Endothelial cell of umbilical vein (primary cell): ENCODE results near the gene METTL24. TPM values are rescaled to one million over a fixed set of nuclear protein-coding genes. Genes with fewer than 3 reads are reported as not detected.

Experiments
- BruUV-seq: library from RNA; stranded (reverse); fragments of 400-500 nt; replicated peaks from 2 replicates; lab custom pipeline; 2021; lab: Mats Ljungman, UMichigan
- CTCF ChIA-PET: fragments of 300-600, 350-600 bp; sonication (Branson Sonifier 250); formaldehyde crosslinking; loops from one replicate; lab custom pipeline; 2021; ENCODE audit warnings: antibody characterized with exemption, inconsistent platforms; lab: Charles Lee
- POLR2A ChIA-PET: fragments of 300-600, 350-600 bp; sonication (Branson Sonifier 250); formaldehyde crosslinking; loops from one replicate; lab custom pipeline; 2021; ENCODE audit warnings: antibody characterized with exemption, inconsistent platforms; lab: Charles Lee
- DNase-seq: peaks from one replicate; pipeline ENCODE4 v3.0.0-alpha.2; 2011; ENCODE audit warnings: low read depth, low spot score
- FAIRE-seq: peaks from 2 replicates; lab custom pipeline; 2011; peaks lifted over from hg19 to GRCh38; lab: Jason Lieb, UNC
- H2AFZ ChIP-seq: 2 replicates; pipeline ENCODE4 v1.6.0; 2012; ENCODE audit warnings: low read depth, low read length, control low read depth, inconsistent platforms
- H3K27ac ChIP-seq: 2 replicates; pipeline ENCODE4 v1.5.1; 2011; ENCODE audit warnings: low read depth, mild to moderate bottlenecking, control low read depth, low read length, moderate library complexity; ENCODE audit not compliant: insufficient read depth
- H3K27me3 ChIP-seq, 2 experiments: 2 replicates each; pipeline versions ENCODE4 v1.6.0 to v1.6.1; 2011; ENCODE audit warnings: low read length in 2 of 2, mixed read lengths in 1 of 2; ENCODE audit not compliant: control insufficient read depth in 2 of 2, insufficient read depth in 2 of 2
- H3K36me3 ChIP-seq, 2 experiments: 2 replicates in 1 of 2; 3 replicates in 1 of 2; pipeline ENCODE4 v1.5.1; 2011; ENCODE audit warnings: low read length in 2 of 2, mild to moderate bottlenecking in 1 of 2, moderate library complexity in 1 of 2; ENCODE audit not compliant: control insufficient read depth in 2 of 2, insufficient read depth in 2 of 2; ENCODE audit errors: extremely low read depth in 1 of 2
- H3K4me1 ChIP-seq: 3 replicates; pipeline ENCODE4 v1.5.1; 2011; ENCODE audit warnings: mild to moderate bottlenecking, low read length; ENCODE audit not compliant: control insufficient read depth, insufficient read depth; ENCODE audit errors: extremely low read depth
- H3K4me2 ChIP-seq: 2 replicates; pipeline ENCODE4 v1.6.1; 2011; ENCODE audit warnings: low read length, control low read depth, mixed read lengths; ENCODE audit not compliant: insufficient read depth
- H3K4me3 ChIP-seq, 3 experiments: fragments of 200-600 bp in 1 of 3; sonication (generic), shearing (Covaris generic) in 1 of 3; replicated peaks in 1 of 3; 2 replicates each; pipeline ENCODE4 v1.5.1; 2011 to 2016; ENCODE audit warnings: control low read depth in 3 of 3, low read length in 3 of 3, mild to moderate bottlenecking in 2 of 3, inconsistent platforms in 1 of 3, low read depth in 1 of 3, moderate library complexity in 1 of 3; ENCODE audit not compliant: insufficient read depth in 1 of 3
- H3K79me2 ChIP-seq: 2 replicates; pipeline ENCODE4 v1.6.0; 2012; ENCODE audit warnings: low read length, inconsistent platforms; ENCODE audit not compliant: control insufficient read depth, insufficient read depth
- H3K9ac ChIP-seq: replicated peaks from 2 replicates; pipeline ENCODE3; 2011; ENCODE audit warnings: low read length, control low read depth; ENCODE audit not compliant: insufficient read depth; ENCODE audit errors: extremely low read depth
- H3K9me1 ChIP-seq: replicated peaks from 3 replicates; pipeline ENCODE4 v1.6.0; 2011; ENCODE audit warnings: mild to moderate bottlenecking, low read length; ENCODE audit not compliant: control insufficient read depth, insufficient read depth; ENCODE audit errors: extremely low read depth
- H3K9me3 ChIP-seq: replicated peaks from 2 replicates; pipeline ENCODE4 v1.5.1; 2012; ENCODE audit warnings: low read length, inconsistent platforms; ENCODE audit not compliant: control insufficient read depth, insufficient read depth
- H4K20me1 ChIP-seq: replicated peaks from 2 replicates; pipeline ENCODE3; 2011; ENCODE audit warnings: mild to moderate bottlenecking, low read length; ENCODE audit not compliant: control insufficient read depth, insufficient read depth; ENCODE audit errors: extremely low read depth
- CTCF ChIP-seq, 2 donors: IDR thresholded peaks; 1 replicate in 1 of 2; 2 replicates in 1 of 2; pipeline ENCODE4 v1.5.1; 2011; ENCODE audit warnings: low read length in 2 of 2, mild to moderate bottlenecking in 2 of 2, moderate library complexity in 2 of 2, control low read depth in 1 of 2, inconsistent platforms in 1 of 2, low read depth in 1 of 2; ENCODE audit not compliant: insufficient read depth in 1 of 2; ENCODE audit errors: extremely low read depth in 1 of 2
- EZH2 ChIP-seq: IDR thresholded peaks from 2 replicates; pipeline ENCODE4 v1.6.1; 2012; ENCODE audit warnings: borderline replicate concordance, low read depth, mild to moderate bottlenecking, moderate library complexity, low read length, inconsistent platforms; ENCODE audit not compliant: severe bottlenecking
- FOS ChIP-seq: IDR thresholded peaks from 2 replicates; pipeline ENCODE4 v1.6.1; 2011; ENCODE audit warnings: mild to moderate bottlenecking, low read length, moderate library complexity, borderline replicate concordance; ENCODE audit not compliant: insufficient read depth
- MAX ChIP-seq: IDR thresholded peaks from 2 replicates; pipeline ENCODE4 v1.6.1; 2011; ENCODE audit not compliant: insufficient read depth, insufficient read length
- MYC ChIP-seq: IDR thresholded peaks from one replicate; pipeline ENCODE4 v1.6.1; 2011; ENCODE audit warnings: mild to moderate bottlenecking, low read depth, low read length
- POLR2A ChIP-seq: IDR thresholded peaks from 2 replicates; pipeline ENCODE4 v1.6.1; 2012; ENCODE audit warnings: low read depth, mild to moderate bottlenecking, control low read depth, low read length
- POLR2AphosphoS5 ChIP-seq: IDR thresholded peaks from 2 replicates; pipeline ENCODE4 v1.6.1; 2012; ENCODE audit warnings: low read depth, mild to moderate bottlenecking, control low read depth, low read length, moderate library complexity; ENCODE audit not compliant: insufficient read depth
- dilution Hi-C: fragments of 300-500 bp; cut with MboI; formaldehyde crosslinking; loops from one replicate; pipeline ENCODE4 v1.15.0; 2019; ENCODE audit warnings: low sequenced_read_pairs; ENCODE audit not compliant: extremely low pct_ligation_motif_present
- intact Hi-C: fragments of 100-400 bp; cut with micrococcal nuclease; formaldehyde crosslinking; loops from one replicate; pipeline ENCODE4 v1.10.0; 2022
- polyA plus RNA-seq, 4 experiments: library from polyadenylated mRNA; depleted of rRNA in 3 of 4; stranded (reverse) in 3 of 4; unstranded in 1 of 4; fragments of >200 nt; gene quantifications; 2 replicates each; pipeline versions ENCODE4 v1.2.1 to v1.2.3, GENCODE V29; 2011 to 2012; ENCODE audit warnings: missing spikeins in 1 of 4
- total RNA-seq: library from RNA; stranded (reverse); gene quantifications from 2 replicates; pipeline ENCODE4 v1.2.3, GENCODE V29; 2021

Gene METTL24
- total and polyA plus RNA-seq, 2 donors (not counting 3 experiments of a cell fraction or from before 2014, with no cell fraction given), result not detected

- TF ChIP-seq POLR2A (no peak), POLR2AphosphoS5 (no peak), MAX (no peak), CTCF (IDR thresholded peaks at IDR 0.05; ENCODE audit: extremely low read depth in 1 of 2, insufficient read depth in 1 of 2, low read depth in 1 of 2, low read length in 2 of 2) (no peak), MYC (no peak), EZH2 (no peak), FOS (peak; percentile 78)
- no peaks in the 10 kb centered on the region for H4K20me1 ChIP-seq
- H3K27ac ChIP-seq, result no peak overlapping the region
- intact Hi-C loops (no loop called here), dilution Hi-C loops (no loop called here)
- peaks cover 15% of the 10 kb centered on the region for H3K4me1 ChIP-seq
- no peaks in the 10 kb centered on the region for H3K9me1 ChIP-seq
- H3K27me3 ChIP-seq, result peaks cover 0 to 2% of the 10 kb centered on the region in 2 experiments
- H3K79me2 ChIP-seq, result no peaks in the 10 kb centered on the region
- no peaks in the 10 kb centered on the region for H3K9me3 ChIP-seq
- CTCF ChIA-PET, result no interaction called here
- FAIRE-seq (peak; percentile 93), DNase-seq (no peak)
- POLR2A ChIA-PET, result no interaction called here
- H2AFZ ChIP-seq, result no peak overlapping the region
- peak overlapping the region; percentile 48 for H3K4me2 ChIP-seq
- H3K4me3 ChIP-seq, result no peak overlapping the region
- BruUV-seq, result no TSS peak
- no peaks in the 10 kb centered on the region for H3K36me3 ChIP-seq
- no peak overlapping the region for H3K9ac ChIP-seq
These were observed 40.6 kb upstream of the METTL24 start for GRCh38 chr6:110398778-110399177.
